ENCODE measurements around the gene KCNAB1.

GRCh38 chr3:156183396-156183795 lies 63.0 kb downstream of the KCNAB1 start:
- TF ChIP-seq CTCF (conservative IDR thresholded peaks at IDR 0.05; ENCODE audit: low read length) (no peak), EZH2phosphoT487 (IDR thresholded peaks at IDR 0.05; ENCODE audit: borderline replicate concordance, low read depth, low read length) (no peak)

Measured in OCI-LY7 (cell line).